Stimulated activated CD8-positive, alpha-beta memory T cell treated with anti-CD3 and anti-CD28 coated beads, Interleukin-4, amount 100 ng/mL, for 4 hours (primary cell): ENCODE data around the gene WDHD1.
A peak's percentile ranks its signal among the peaks of the same experiment; 100 is the strongest.
"Not testable (repeated sequence)": the region's sequence is repeated elsewhere in the genome, so short reads cannot be mapped to it uniquely, and the experiment has no call there.

Experiments used
- DNase-seq, 2 donors: peaks; one replicate each; pipeline ENCODE4 v3.0.0-alpha.2; 2020; ENCODE audit warnings: low read depth in 2 of 2, low spot score in 1 of 2

Gene WDHD1

DNA sequence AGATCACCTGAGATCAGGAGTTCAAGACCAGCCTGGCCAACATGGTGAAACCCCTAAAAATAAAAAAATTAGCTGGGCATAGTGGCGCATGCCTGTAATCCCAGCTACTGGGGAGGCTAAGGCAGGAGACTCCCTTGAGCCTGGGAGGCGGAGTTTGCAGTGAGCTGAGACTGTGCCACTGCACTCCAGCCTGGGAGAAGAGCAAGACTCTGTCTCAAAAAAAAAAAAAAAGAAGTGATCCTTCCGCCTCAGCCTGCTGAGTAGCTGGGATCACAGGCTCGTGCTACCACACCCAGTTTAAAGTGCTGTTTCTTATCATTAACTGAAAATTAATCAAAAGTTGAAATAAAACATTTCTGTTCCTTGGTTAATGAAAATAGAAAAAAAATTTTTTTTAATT, 117.9 kb downstream of the WDHD1 start:
- not testable (repeated sequence) for DNase-seq

DNA sequence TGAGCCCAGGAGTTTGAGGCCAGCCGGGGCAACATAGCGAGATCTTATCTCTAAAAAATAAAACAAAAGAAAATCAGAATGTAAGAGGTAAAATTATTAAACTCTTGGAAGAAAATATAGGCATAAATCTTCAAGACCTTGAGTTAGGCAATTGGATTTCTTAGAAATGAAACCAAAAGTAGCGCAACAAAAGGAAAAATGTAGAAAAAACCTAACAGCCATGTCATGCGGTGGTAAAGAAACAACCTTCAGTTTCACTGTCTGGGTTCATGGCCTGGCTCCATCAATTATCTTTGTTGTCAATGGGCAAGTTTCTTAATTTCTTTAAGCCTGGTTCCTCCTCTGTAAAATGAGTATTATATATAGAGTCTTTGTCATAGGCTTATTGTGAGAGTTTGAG, 118.7 kb downstream of the WDHD1 start:
- no peak for DNase-seq

DNA sequence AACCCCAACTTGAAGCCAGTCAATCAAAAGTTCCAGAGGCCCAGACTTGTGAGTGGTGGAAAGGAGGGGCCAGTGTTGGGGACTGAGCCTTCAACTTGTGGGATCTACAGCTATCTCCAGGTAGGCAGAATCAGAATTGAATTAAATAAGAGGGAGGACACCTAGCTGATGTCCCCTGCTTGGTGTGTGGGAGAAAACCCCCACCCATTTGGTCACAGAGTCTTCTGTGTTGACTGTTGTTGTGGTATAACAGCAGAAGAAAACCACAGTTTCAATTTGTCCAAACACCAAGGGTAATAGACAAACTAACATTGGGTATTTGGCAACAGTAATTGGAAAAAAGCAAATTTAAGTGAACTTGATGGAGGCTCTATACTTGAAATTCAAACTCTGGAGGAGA, 120.8 kb downstream of the WDHD1 start:
- DNase-seq = no peak

DNA sequence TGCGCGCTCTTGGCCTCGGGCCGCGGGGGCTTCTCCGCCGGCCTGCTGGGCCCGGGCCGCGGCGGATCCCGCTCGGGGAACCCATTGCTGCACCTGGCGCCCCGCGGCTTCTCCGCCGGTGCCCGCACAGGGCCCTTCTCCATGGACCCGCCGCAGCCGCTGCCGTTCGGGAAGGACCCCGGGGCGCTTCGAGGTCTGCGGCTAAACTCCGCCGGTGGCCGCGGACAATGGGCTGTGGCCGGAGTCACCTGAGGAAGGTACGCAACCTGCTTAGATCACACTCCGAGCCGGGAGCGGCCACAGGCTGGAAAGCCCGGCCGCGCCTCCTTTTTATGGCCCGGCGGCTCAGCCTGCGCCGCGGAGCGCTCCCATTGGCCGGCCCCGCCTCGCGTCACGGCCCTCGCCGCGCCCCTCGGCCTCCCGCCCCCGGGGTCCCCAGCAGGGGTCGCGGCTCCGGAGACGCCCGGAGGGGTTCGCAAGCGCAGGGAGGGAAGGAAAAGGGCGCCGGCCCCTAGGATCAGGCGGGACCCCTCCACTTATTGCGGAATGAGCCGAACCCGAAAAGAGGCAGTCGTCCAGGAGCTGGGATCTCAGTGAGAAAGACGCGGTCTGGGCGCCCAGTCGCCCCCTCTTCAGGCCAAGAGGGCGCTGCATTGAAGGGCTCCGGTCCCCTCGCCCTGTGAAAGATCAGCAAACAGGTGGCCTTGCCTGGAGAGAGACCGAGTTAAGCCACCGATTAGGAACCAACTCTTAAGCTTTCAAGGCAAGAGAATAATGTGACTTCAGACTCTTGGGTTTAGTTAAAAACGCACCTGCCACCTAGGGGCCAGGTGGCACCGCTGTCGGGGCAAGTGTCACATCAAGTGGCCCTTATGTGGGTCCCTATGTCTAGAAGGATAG, 124.1 kb downstream of the WDHD1 start, which contains the start of gene GCH1:
Gene GCH1 (minus strand): TSS at position 306 of the 900 bp plus-strand sequence. CDS start 163 bp downstream, at position 143.
- peak; percentile 38 to 59 for DNase-seq

DNA sequence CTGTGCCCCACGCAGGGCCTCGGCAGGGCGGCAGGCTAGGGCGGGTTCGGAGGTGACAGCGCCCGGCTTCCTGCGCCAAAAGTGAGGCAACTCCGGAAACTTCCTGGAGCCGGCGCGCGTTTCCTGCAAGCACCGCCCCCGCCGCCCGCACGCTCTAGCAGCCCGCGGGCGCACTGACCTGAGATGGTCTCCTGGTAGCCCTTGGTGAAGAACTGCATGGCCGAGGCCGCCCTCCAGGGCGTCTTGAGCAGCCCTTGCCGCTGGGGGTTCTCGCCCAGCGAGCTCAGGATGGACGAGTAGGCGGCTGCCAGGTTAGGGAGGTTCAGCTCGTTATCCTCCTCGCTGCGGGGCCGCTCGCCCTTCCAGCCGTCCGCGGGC, 124.8 kb downstream of the WDHD1 start:
- peak; percentile 37 to 61 for DNase-seq

DNA sequence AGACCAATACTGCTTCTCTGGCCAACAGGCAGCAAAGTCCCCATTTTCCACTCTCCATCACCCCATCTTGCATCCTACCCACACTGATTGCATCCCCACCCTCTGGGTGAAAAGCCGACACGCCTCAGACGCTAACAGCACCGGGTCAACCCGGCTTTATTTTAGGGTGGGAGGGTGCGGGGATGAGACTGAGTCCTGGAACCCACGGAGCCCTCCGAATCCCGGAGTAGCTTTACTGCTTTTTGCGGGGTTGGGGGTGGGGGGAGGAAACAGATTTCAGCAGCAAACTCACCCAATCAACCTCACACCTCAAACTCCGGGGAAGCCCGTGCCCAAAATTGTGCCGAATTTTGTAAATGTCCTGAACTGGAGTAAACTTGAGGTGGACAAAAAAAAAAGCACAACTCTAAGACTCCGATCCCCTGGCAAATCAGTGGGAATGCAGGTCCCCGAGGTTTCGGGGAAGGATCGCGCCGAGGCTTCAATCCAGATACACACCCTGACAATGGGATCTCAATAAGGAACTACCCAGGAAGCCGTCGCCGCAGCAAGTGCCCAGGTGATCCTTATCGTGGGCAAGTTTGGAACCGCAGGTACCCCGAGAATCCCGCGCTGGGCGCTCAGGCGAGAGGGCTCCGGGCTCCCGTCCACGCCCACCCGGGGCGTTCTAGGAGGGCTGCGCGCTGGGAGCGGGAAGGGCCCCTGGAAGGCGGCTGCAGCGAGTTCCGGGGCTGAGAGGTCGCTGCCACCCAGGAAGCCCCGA, 125.3 kb downstream of the WDHD1 start:
- DNase-seq = no peak

DNA sequence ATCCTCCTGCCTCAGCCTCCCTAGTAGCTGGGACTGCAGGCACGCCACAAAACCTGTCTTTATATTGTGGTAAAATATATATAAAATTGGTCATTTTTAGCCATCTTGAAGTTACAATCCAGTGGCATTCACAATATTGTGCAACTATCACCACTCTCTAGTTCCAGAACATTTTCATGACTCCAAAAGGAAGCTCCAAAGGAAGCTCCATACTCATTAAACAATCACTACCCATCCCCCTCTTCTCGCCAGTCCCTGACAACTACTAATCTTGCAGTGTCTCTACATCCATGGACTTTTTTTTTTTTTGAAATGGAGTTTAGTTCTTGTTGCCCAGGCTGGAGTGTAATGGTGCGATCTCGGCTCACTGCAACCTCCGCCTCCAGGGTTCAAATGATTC, 127.3 kb downstream of the WDHD1 start:
- no peak for DNase-seq

DNA sequence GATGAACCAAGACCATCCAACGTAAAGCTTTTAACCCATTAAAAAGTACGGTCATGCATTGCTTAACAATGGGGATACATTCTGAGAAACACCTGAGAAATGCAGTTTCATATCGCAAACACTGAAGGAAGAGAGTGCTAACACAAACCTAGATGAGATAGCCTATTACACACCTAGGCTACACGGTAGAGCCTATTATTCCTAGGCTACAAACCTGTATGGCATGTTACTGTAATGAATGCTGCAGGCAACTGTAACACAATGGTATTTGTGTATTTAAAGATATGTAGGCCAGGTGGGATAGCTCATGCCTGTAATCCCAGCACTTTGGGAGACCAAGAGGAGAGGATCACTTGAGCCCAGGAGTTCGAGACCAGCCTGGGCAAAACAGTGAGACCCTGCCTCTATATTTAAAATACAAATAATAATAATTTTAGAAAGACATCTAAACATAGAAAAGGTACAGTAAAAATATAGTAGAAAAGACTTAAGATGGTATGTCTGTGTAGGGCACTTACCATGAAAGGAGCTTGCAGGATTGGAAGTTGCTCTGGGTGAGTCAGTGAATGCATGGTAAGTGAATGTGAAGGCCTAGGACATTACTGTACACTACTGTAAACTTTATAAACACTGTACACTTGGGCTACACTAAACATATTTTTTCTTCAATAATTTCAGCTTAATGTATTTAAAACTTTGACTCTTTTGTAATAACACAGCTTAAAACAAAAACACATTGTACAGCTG, 128.9 kb downstream of the WDHD1 start:
- DNase-seq = not testable (repeated sequence)

DNA sequence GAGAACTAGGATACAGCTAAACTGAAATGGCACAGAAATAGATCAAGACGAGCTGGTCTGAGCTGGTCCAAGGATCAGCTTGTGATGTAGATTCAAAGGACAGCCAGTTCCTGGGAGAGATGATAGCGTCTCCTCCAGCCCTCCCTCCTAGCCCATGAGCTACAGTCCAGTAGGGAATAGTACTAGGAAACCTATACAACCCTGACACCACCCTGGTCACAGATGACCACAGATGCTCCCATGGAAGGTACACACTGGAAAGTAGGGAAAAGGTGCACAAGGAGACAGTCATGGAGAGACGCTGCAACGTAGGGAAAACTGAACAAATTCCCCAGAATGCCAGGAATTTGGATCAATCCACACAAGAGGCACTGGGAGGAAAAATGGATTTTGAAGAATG, 131.2 kb downstream of the WDHD1 start:
- DNase-seq = no peak

DNA sequence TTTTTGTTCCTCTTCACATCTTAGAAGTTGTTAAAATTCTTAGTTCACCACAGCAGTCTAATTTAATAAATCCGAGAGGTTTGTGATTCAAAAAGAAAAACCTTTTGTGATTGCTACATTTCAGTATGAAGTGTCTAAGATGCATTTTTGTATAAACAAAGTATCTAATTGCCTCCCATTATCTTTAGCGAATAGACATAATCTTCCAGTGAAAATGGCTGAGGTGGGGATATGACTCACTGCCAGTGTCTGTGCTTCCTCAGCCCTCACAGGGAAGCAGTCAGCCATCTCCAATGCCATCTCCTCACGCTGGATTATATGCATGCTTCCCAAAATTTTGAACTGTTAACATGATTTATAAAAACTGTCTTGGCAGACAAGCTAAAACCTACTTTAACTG, 131.9 kb downstream of the WDHD1 start:
- no peak for DNase-seq

DNA sequence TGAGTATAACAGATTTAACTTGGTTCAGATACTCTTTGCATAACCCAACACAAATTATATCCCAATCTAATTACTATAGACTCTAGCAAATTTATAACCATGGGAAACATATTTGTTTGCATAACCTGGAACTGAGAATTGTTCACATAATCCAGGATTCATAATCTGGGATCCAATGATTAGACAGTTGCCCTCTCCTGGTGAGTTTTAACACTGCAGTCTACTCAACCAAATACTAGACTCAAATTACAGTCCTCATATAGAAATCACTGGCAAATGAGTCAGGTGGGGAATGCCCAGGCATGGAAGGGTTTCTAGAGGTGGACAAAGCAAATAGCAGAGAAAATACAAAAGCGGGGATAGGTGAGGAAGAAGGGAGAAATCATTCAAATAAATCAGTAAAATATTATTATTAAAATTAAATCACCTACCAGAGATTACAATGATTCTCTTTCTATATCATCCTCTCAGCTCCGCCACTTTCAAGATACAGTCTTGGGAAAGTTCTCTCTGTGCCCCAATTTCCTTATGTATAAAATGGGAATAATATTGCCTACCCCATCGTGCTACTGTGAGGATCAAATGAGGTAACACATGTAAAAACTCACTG, 133.6 kb downstream of the WDHD1 start:
- DNase-seq = no peak

DNA sequence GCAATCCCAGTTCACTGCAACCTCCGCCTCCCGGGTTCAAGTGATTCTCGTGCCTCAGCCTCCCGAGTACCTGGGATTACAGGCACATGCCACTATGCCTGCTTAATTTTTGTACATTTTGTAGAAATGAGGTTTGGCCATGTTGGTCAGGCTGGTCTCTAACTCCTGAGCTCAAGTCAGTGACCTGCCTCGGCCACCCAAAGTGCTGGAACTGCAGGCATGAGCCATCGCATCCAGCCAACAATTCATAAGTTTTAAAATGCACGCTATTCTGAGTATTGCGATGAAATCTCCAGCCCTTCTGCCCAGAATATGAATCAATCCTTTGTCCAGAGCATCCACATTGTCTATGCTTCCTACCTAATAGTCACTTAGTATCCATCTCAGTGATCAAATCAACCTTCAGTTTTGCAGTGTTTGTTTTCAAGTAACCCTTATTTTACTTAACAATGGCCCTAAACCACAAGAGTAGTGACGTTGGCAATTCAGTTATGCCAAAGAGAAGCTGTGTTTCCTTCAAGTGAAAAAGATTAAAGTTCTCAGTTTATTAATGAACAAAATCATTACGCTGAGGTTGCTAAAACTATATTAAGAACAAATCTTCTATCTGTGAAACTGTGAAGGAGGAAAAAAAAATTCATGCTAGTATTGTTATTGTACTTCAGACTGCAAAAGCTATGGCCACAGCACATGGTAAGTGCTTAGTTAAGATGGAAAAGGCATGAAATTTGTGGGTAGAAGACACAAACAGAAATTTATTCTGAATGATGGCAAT, 135.2 kb downstream of the WDHD1 start:
- DNase-seq = no peak

DNA sequence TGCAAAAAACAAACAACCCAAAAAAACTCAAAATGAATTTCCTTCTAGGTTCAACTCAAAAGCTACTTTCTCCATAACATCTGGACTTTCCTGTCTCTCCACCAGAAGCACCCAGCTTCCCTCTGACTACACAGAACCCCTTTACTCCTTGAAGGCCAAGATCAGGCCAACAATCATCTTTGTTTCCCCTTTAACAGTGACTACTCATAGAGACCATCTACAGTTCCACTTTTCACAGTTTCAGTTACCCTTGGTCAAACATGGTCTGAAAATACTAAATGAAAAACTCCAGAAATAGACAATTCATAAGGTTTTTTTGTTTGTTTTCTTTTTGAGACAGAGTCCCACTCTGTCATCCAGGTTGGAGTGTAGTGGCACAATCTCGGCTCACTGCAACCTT, 136.1 kb downstream of the WDHD1 start:
- no peak for DNase-seq

DNA sequence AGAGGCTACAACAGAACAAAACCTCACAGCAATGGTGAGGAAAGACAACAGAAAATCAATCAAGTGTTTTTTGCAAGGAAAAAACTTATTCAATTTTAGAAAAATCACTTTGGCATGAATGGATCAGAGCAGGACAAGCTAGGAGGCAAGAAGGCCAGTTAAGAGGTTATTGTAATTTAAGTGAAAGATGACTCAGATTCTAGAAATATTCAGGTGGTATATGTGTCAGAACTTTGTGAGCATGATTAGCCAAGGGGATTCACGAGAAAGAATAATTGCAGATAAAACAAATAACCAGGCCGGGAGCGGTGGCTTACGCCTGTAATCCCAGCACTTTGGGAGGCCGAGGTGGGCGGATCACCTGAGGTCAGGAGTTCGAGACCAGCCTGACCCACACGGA, 137.0 kb downstream of the WDHD1 start:
- DNase-seq = no peak
